Neural progenitor cell (in vitro differentiated cells): ENCODE data around the gene PGF. TPM values are rescaled to one million over a fixed set of nuclear protein-coding genes. Genes with fewer than 3 reads are reported as not detected.

Source experiments
- DNase-seq: peaks from one replicate; pipeline ENCODE4 v3.0.0-alpha.2; 2016; ENCODE audit warnings: low spot score
- H2AFZ ChIP-seq: fragments of 200-600 bp; sonication (generic); replicated peaks from 2 replicates; pipeline ENCODE4 v1.6.1; 2016; ENCODE audit warnings: antibody characterized with exemption
- H3F3A ChIP-seq: fragments of 200-600 bp; sonication (generic); 2 replicates; pipeline ENCODE4 v1.6.1; 2016; ENCODE audit warnings: antibody characterized with exemption, low read depth
- H3K27ac ChIP-seq: fragments of 200-600 bp; sonication (generic); 2 replicates; pipeline ENCODE4 v1.5.1; 2016; ENCODE audit warnings: mild to moderate bottlenecking
- H3K27me3 ChIP-seq: fragments of 200-600 bp; sonication (generic); 2 replicates; pipeline ENCODE4 v1.6.1; 2016; ENCODE audit warnings: mild to moderate bottlenecking, moderate library complexity
- H3K36me3 ChIP-seq: fragments of 200-600 bp; sonication (generic); 2 replicates; pipeline ENCODE4 v1.5.1; 2016
- H3K4me1 ChIP-seq: fragments of 200-600 bp; sonication (generic); 2 replicates; pipeline ENCODE4 v1.6.1; 2016; ENCODE audit warnings: mixed run types
- H3K4me2 ChIP-seq: fragments of 200-600 bp; sonication (generic); 2 replicates; pipeline ENCODE4 v1.6.1; 2016
- H3K4me3 ChIP-seq: fragments of 200-600 bp; sonication (generic); 2 replicates; pipeline ENCODE4 v1.5.1; 2016
- H3K79me2 ChIP-seq: fragments of 200-600 bp; sonication (generic); 2 replicates; pipeline ENCODE4 v1.6.1; 2016; ENCODE audit warnings: low read depth
- H3K9ac ChIP-seq: fragments of 200-600 bp; sonication (generic); 2 replicates; pipeline ENCODE4 v1.6.1; 2016
- H3K9me3 ChIP-seq: fragments of 200-600 bp; sonication (generic); 2 replicates; pipeline ENCODE4 v1.5.1; 2016; ENCODE audit warnings: low read depth
- H4K20me1 ChIP-seq: fragments of 200-600 bp; sonication (generic); 2 replicates; pipeline ENCODE4 v1.6.1; 2016; ENCODE audit warnings: low read depth
- H3K27ac Mint-ChIP-seq: 3 replicates; pipeline ENCODE4 v1.8.0; 2021; ENCODE audit warnings: mixed read lengths
- H3K27me3 Mint-ChIP-seq: 2 replicates; pipeline ENCODE4 v1.8.0; 2022; ENCODE audit warnings: low read depth, mild to moderate bottlenecking, inconsistent platforms, moderate library complexity, mixed read lengths; ENCODE audit not compliant: insufficient read depth
- H3K36me3 Mint-ChIP-seq: 3 replicates; pipeline ENCODE4 v1.8.0; 2021; ENCODE audit warnings: mixed read lengths
- H3K4me1 Mint-ChIP-seq: 3 replicates; pipeline ENCODE4 v1.8.0; 2021; ENCODE audit warnings: mixed read lengths
- H3K4me3 Mint-ChIP-seq: 3 replicates; pipeline ENCODE4 v1.8.0; 2021; ENCODE audit warnings: mild to moderate bottlenecking, moderate library complexity, mixed read lengths
- H3K9me3 Mint-ChIP-seq: 3 replicates; pipeline ENCODE4 v1.8.0; 2020; ENCODE audit warnings: mixed read lengths
- EZH2 ChIP-seq: fragments of 200-600 bp; sonication (generic); IDR thresholded peaks from 2 replicates; pipeline ENCODE4 v1.6.1; 2017; ENCODE audit warnings: antibody characterized with exemption, mild to moderate bottlenecking, moderate library complexity
- EZH2phosphoT487 ChIP-seq: fragments of 200-600 bp; sonication (generic); IDR thresholded peaks from 2 replicates; pipeline ENCODE4 v1.6.1; 2017; ENCODE audit warnings: antibody characterized with exemption
- total RNA-seq: library from RNA; depleted of rRNA; stranded (reverse); fragments of >200 nt; gene quantifications from 2 replicates; pipeline ENCODE4 v1.2.3, GENCODE V29; 2015; ENCODE audit warnings: low replicate concordance
- TF ChIP-seq, protein P1 (sequence below): fragments of 200-600 bp; sonication (generic); IDR thresholded peaks from 2 replicates; pipeline ENCODE4 v1.5.1; 2017; ENCODE audit warnings: antibody characterized with exemption, mild to moderate bottlenecking

PGF gene
- total RNA-seq, 1 donor from 2014 or later, result 1.0 TPM

DNA sequence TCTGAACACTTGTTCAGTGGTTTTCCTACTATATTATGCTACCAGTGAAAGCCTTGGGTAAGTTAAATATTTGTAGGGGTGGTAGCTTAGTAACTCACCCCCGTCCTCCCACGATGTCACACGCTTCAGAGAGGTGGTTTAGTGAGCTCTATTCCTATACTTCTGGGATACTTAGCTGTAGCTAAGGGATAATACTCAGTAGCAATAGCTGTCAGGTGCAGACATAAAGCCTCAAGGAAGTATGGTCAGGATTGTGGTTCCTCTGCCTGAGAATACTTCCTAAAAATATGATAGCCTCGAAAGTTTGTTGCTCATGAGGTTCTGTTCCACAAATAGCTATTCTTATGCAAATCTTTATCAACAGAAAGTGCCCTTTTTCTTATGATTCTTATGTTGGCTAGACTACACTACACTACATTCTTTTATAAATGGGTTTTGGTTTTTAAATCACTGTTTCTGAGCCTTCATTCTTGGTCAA lies 61.7 kb downstream of the PGF start:
- H3K4me1 Mint-ChIP-seq, result no peaks in the 10 kb centered on the region
- TF ChIP-seq EZH2phosphoT487 (no peak), EZH2 (no peak)
- TF ChIP-seq, protein P1, sequence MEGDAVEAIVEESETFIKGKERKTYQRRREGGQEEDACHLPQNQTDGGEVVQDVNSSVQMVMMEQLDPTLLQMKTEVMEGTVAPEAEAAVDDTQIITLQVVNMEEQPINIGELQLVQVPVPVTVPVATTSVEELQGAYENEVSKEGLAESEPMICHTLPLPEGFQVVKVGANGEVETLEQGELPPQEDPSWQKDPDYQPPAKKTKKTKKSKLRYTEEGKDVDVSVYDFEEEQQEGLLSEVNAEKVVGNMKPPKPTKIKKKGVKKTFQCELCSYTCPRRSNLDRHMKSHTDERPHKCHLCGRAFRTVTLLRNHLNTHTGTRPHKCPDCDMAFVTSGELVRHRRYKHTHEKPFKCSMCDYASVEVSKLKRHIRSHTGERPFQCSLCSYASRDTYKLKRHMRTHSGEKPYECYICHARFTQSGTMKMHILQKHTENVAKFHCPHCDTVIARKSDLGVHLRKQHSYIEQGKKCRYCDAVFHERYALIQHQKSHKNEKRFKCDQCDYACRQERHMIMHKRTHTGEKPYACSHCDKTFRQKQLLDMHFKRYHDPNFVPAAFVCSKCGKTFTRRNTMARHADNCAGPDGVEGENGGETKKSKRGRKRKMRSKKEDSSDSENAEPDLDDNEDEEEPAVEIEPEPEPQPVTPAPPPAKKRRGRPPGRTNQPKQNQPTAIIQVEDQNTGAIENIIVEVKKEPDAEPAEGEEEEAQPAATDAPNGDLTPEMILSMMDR, result no peak

DNA sequence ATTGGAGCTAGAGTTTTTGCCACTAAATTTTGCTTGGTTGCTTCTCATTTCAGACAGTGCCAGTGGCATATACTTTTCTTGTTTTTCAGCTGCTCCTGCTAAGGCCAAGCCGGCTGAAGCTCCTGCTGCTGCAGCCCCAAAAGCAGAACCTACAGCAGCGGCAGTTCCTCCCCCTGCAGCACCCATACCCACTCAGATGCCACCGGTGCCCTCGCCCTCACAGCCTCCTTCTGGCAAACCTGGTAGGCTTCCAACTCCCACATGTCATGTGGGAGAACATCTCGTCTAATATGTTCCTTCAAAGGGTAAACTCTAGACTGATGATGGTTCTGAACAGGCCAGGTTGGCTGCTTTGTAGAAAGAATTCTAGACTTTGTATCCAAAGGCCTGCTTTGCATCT lies 62.7 kb downstream of the PGF start:
- Mint-ChIP-seq H3K36me3 (peaks cover 42% of the 10 kb centered on the region), H3K27ac (no peak overlapping the region)
- no peak for TF ChIP-seq EZH2
- TF ChIP-seq, protein P1, result no peak
- TF ChIP-seq EZH2phosphoT487, result no peak

More for the DNA sequence above, 61.7 kb downstream of the PGF start:
- Mint-ChIP-seq H3K9me3 (no peaks in the 10 kb centered on the region), H3K4me3 (no peak overlapping the region), H3K27me3 (peaks cover 2% of the 10 kb centered on the region), H3K36me3 (peaks cover 49% of the 10 kb centered on the region), H3K27ac (no peak overlapping the region)
- no peak overlapping the region for H2AFZ ChIP-seq
- no peaks in the 10 kb centered on the region for H3K79me2 ChIP-seq
- H3K9ac ChIP-seq, result no peak overlapping the region
- no peaks in the 10 kb centered on the region for H3K4me1 ChIP-seq
- H3K4me2 ChIP-seq, result no peak overlapping the region
- no peak overlapping the region for H3K4me3 ChIP-seq
- no peaks in the 10 kb centered on the region for H3K9me3 ChIP-seq
- DNase-seq, result no peak
- peaks cover 10% of the 10 kb centered on the region for H4K20me1 ChIP-seq
- H3F3A ChIP-seq, result no peaks in the 10 kb centered on the region
- no peaks in the 10 kb centered on the region for H3K27me3 ChIP-seq
- H3K27ac ChIP-seq, result no peak overlapping the region
- H3K36me3 ChIP-seq, result peaks cover 6% of the 10 kb centered on the region

DNA sequence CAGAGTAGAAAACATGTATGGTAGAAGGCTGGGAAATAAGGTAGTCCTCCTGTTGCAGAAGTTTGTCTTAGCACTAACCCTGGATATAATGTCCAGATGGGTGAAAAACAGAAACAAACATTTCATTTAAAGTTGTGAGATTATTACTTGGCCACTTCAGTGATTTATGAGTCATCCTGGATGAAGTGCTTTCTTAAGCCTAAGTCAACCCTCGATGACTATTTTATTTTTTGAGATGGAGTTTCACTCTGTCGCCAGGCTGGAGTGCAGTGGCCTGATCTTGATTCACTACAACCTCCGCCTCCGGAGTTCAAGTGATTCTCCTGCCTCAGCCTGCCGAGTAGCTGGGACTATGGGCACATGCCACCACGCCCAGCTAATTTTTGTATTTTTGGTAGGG lies 63.5 kb downstream of the PGF start:
- H3K4me3 ChIP-seq, result no peak overlapping the region
- H3K9ac ChIP-seq, result no peak overlapping the region
- peaks cover 38% of the 10 kb centered on the region for H3K36me3 Mint-ChIP-seq
- no peaks in the 10 kb centered on the region for H3F3A ChIP-seq
- H4K20me1 ChIP-seq, result peaks cover 28% of the 10 kb centered on the region
- no peak for TF ChIP-seq EZH2
- TF ChIP-seq, protein P1, result no peak
- no peak for TF ChIP-seq EZH2phosphoT487
- DNase-seq, result no peak
- H3K79me2 ChIP-seq, result peaks cover 18% of the 10 kb centered on the region
- no peak overlapping the region for H3K4me2 ChIP-seq
- H3K9me3 ChIP-seq, result no peaks in the 10 kb centered on the region
- no peak overlapping the region for H3K4me3 Mint-ChIP-seq
- H3K9me3 Mint-ChIP-seq, result no peaks in the 10 kb centered on the region
- H3K4me1 ChIP-seq, result no peaks in the 10 kb centered on the region
- no peak overlapping the region for H2AFZ ChIP-seq
- no peaks in the 10 kb centered on the region for H3K27me3 ChIP-seq
- H3K27me3 Mint-ChIP-seq, result peaks cover 2% of the 10 kb centered on the region
- H3K27ac ChIP-seq, result no peak overlapping the region
- no peak overlapping the region for H3K27ac Mint-ChIP-seq
- H3K4me1 Mint-ChIP-seq, result no peaks in the 10 kb centered on the region
- peaks cover 6% of the 10 kb centered on the region for H3K36me3 ChIP-seq

More for the DNA sequence above, 62.7 kb downstream of the PGF start:
- Histone ChIP-seq H3K4me3 (no peak overlapping the region), H4K20me1 (peaks cover 19% of the 10 kb centered on the region), H3K79me2 (peaks cover 9% of the 10 kb centered on the region), H3F3A (no peaks in the 10 kb centered on the region), H2AFZ (no peak overlapping the region), H3K27ac (no peak overlapping the region), H3K9ac (no peak overlapping the region), H3K36me3 (peaks cover 6% of the 10 kb centered on the region), H3K27me3 (no peaks in the 10 kb centered on the region), H3K9me3 (no peaks in the 10 kb centered on the region), H3K4me2 (no peak overlapping the region), H3K4me1 (no peaks in the 10 kb centered on the region)
- Mint-ChIP-seq H3K27me3 (peaks cover 2% of the 10 kb centered on the region), H3K4me3 (no peak overlapping the region), H3K4me1 (no peaks in the 10 kb centered on the region), H3K9me3 (no peaks in the 10 kb centered on the region)
- no peak for DNase-seq

Other genes starting within 250 kb of the PGF start
- gene AREL1, start 242.5 kb downstream of the PGF start, total RNA-seq, result 25.2 and 27.7 TPM in 2 replicates
- 41.7 and 96.1 TPM in 2 replicates for gene FCF1, start 242.5 kb downstream of the PGF start, total RNA-seq
- 35.7 and 55.9 TPM in 2 replicates for gene YLPM1, start 192.3 kb downstream of the PGF start, total RNA-seq
- gene PROX2, start 79.5 kb downstream of the PGF start, total RNA-seq, result not detected in 2 replicates
- gene DLST, start 73.7 kb downstream of the PGF start, total RNA-seq, result 52.2 and 60.7 TPM in 2 replicates
- gene RPS6KL1, start 32.3 kb downstream of the PGF start, total RNA-seq, result 6.4 and 15.1 TPM in 2 replicates
- gene EIF2B2, start 47.3 kb upstream of the PGF start, total RNA-seq, result 26.9 and 29.7 TPM in 2 replicates
- gene MLH3, start 95.9 kb upstream of the PGF start, total RNA-seq, result 23.2 and 41.5 TPM in 2 replicates
- gene ACYP1, start 108.4 kb upstream of the PGF start, total RNA-seq, result 38.8 and 43.1 TPM in 2 replicates
- 0.90 and 0.94 TPM in 2 replicates for gene ZC2HC1C, start 114.0 kb upstream of the PGF start, total RNA-seq
- 25.9 and 28.3 TPM in 2 replicates for gene NEK9, start 171.5 kb upstream of the PGF start, total RNA-seq
- gene TMED10, start 221.0 kb upstream of the PGF start, total RNA-seq, result 176 and 220 TPM in 2 replicates